AG08396 (cell line): Measurements from ENCODE around the gene GBP3.
"Not testable (repeated sequence)": the region's sequence is repeated elsewhere in the genome, so short reads cannot be mapped to it uniquely, and the experiment has no call there.

Source experiments
- DNase-seq: peaks from one replicate; pipeline ENCODE4 v3.0.0; 2012; ENCODE audit warnings: low spot score, mixed read lengths

The GBP3 gene

GRCh38 chr1:88979054-88979748 lies 43.5 kb downstream of the GBP3 start:
- no peak for DNase-seq

- no peak for DNase-seq
These were observed 46.4 kb downstream of the GBP3 start for GRCh38 chr1:88976235-88976634.

DNA sequence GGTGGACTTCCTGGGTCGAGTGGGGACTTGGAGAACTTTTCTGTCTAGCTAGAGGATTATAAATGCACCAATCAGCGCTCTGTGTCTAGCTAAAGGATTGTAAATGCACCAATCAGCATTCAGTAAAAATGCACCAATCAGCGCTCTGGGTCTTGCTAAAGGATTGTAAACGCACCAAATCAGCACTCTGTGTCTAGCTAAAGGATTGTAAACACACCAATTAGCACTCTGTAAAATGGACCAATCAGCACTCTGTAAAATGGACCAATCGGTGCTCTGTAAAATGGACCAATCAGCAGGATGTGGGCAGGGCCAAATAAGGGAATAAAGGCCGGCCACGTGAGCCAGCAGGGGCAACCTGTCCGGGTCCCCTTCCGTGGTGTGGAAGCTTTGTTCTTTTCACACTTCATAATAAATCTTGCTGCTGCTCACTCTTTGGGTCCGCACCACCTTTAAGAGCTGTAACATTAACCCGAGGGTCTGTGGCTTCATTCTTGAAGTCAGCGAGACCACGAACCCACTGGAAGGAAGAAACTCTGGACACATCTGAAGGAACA lies 48.0 kb downstream of the GBP3 start:
- not testable (repeated sequence) for DNase-seq

- no peak for DNase-seq
These were observed 49.0 kb downstream of the GBP3 start for GRCh38 chr1:88973520-88974137.

DNA sequence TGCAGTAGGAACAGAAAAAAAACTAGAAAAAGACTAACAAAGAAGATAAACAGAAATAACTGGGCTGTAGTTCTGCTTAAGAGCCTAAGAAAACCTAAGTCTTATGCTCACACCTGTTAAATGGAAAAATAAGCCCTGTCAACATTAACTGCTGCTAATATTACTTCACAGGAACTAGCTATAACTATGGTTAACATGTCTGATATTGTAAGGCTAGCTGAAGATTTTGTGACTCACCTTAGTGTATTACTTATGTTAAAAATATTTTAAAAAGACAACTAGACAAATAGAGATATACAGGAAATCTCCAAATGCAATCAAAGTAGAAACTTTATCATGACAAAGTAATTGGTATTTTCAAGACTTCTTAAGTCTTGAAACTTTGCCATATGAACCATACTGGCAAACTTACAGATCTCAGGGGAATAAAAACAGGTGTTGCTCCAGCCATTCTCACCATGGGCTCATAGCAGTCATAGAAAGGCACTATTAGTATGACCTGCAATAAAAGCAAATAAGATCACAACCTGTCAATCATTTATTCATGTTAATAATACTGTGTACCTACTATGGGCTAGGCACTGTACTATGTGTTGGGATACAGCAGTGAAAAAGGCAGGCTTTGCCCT lies 60.9 kb downstream of the GBP3 start:
- DNase-seq: no peak

DNA sequence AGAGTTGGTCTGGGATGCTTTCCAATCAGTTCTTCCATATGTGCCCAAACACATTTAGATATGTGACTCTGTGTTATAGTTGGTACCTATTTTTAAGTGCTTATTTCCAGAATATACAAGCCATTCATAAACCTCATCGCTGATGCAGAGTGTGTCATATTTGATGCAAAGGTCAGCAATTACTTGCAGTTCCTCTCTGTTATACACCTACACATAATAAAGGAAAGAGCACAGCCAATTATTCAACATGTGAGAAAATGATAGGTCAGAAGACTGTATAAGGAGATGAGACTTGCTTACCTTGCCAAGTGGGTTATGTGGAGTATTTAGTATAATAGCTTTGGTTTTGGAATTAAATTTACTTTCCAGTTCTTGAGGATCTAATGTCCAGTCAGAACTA lies 61.6 kb downstream of the GBP3 start:
- DNase-seq: no peak
